NT2/D1 (cell line): ENCODE data around the gene RAB3C.
"Not testable (repeated sequence)": the region's sequence is repeated elsewhere in the genome, so short reads cannot be mapped to it uniquely, and the experiment has no call there.

Experiments used
- DNase-seq: peaks from one replicate; pipeline ENCODE4 v3.0.0-alpha.2; 2011; ENCODE audit warnings: low read depth, low spot score
- H3K27me3 ChIP-seq: 2 replicates; pipeline ENCODE4 v1.6.0; 2011; ENCODE audit warnings: mild to moderate bottlenecking; ENCODE audit not compliant: insufficient read length, insufficient read depth
- H3K36me3 ChIP-seq: 2 replicates; pipeline ENCODE4 v1.6.1; 2011; ENCODE audit warnings: mild to moderate bottlenecking, low read length, mixed read lengths; ENCODE audit not compliant: insufficient read depth, insufficient read length
- H3K4me1 ChIP-seq: 2 replicates; pipeline ENCODE4 v1.5.1; 2011; ENCODE audit not compliant: insufficient read depth, insufficient read length
- H3K4me3 ChIP-seq: 2 replicates; pipeline ENCODE4 v1.5.1; 2011; ENCODE audit warnings: low read depth; ENCODE audit not compliant: insufficient read length
- H3K9ac ChIP-seq: 2 replicates; pipeline ENCODE4 v1.6.0; 2011; ENCODE audit warnings: low read depth; ENCODE audit not compliant: insufficient read length
- H3K9me3 ChIP-seq: 2 replicates; pipeline ENCODE4 v1.5.1; 2011; ENCODE audit warnings: mild to moderate bottlenecking, low read length; ENCODE audit not compliant: insufficient read depth
- SUZ12 ChIP-seq: IDR thresholded peaks from 2 replicates; pipeline ENCODE4 v1.6.1; 2011; ENCODE audit not compliant: insufficient read length, insufficient read depth; ENCODE audit errors: extremely low read depth
- YY1 ChIP-seq: IDR thresholded peaks from 2 replicates; pipeline ENCODE4 v1.6.1; 2011; ENCODE audit not compliant: insufficient read length, insufficient read depth
- ZNF274 ChIP-seq: IDR thresholded peaks from 2 replicates; pipeline ENCODE4 v1.6.1; 2011; ENCODE audit warnings: mild to moderate bottlenecking, low read depth, low read length

Gene RAB3C

DNA sequence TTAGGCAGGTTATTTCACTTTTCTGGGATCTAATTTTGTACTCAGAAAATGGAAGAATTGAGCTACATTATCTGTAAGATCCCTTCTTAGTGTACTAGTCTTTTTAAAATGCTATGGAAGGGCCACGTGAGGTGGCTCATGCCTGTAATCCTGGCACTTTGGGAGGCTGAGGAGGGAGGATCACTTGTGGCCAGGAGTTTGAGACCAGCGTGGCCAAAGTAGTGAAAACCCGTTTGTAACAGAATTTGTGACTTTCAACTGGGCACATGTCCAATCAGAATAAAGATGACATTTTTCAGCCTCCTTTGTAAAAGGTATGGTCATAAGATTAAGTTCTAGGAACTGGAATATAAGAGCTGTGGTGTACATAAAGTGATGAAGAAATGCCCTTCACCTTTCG is 3.1 kb upstream of the RAB3C start:
- peaks cover 38% of the 10 kb centered on the region for H3K27me3 ChIP-seq
- TF ChIP-seq ZNF274 (no peak), SUZ12 (no peak), YY1 (no peak)
- no peaks in the 10 kb centered on the region for H3K9me3 ChIP-seq
- no peak overlapping the region for H3K4me3 ChIP-seq
- DNase-seq = no peak
- H3K9ac ChIP-seq = no peak overlapping the region
- H3K4me1 ChIP-seq = no peaks in the 10 kb centered on the region
- H3K36me3 ChIP-seq = no peaks in the 10 kb centered on the region

GRCh38 chr5:58582019-58582802 is 664 bp upstream of the RAB3C start:
- peak; percentile 22 for DNase-seq
- Histone ChIP-seq H3K9ac (peak overlapping the region; percentile 80), H3K4me3 (peak overlapping the region; percentile 84)

DNA sequence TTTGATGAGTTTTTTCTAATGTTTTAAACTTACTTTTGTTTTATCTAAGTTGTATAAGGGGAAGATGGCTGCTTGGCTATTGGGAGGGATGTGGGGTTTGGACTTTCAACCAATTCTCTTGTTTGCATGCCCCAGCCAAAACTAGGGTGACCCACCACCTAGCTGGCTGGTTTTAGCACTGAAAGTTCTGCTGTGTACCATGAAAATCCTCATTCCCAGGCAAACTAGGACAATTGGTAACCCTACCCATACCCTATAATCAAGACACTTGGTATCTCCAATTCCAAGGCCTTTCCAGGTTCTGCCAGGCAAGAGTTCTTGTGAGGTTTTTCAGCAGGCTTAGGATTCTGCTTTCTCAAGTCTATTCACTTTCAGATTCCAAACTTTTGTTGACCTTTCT is 13.1 kb downstream of the RAB3C start:
- Histone ChIP-seq H3K4me1 (no peaks in the 10 kb centered on the region), H3K9ac (no peak overlapping the region), H3K27me3 (no peaks in the 10 kb centered on the region), H3K4me3 (no peak overlapping the region), H3K9me3 (no peaks in the 10 kb centered on the region), H3K36me3 (no peaks in the 10 kb centered on the region)
- no peak for DNase-seq
- TF ChIP-seq YY1 = no peak
- no peak for TF ChIP-seq SUZ12
- TF ChIP-seq ZNF274 = no peak

More at GRCh38 chr5:58582019-58582802, 664 bp upstream of the RAB3C start:
- TF ChIP-seq YY1 (no peak), ZNF274 (no peak), SUZ12 (no peak)
- no peaks in the 10 kb centered on the region for H3K4me1 ChIP-seq
- H3K9me3 ChIP-seq = no peaks in the 10 kb centered on the region
- H3K27me3 ChIP-seq = peaks cover 38% of the 10 kb centered on the region
- H3K36me3 ChIP-seq = no peaks in the 10 kb centered on the region

DNA sequence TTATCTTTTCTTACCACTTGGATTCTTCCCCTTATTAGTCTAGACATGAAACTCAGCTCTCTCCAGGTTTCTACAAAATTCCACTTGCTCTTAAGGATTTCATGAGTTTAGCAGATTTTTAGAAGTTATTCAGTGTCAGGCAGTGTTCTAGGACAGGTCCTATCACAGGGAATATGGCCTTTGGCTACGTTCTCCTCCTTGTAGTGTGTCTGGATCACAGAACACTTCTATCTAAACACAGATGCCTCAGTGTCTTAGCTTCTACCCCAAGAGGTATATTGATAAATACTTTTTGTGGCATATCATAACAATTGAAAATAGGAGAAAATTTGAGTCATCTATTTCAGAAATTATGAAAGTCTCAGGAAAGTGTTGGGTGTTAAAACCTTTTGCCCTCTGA is 15.6 kb downstream of the RAB3C start:
- no peaks in the 10 kb centered on the region for H3K4me1 ChIP-seq
- H3K27me3 ChIP-seq = no peaks in the 10 kb centered on the region
- no peak for TF ChIP-seq ZNF274
- no peak for TF ChIP-seq YY1
- TF ChIP-seq SUZ12 = no peak
- no peak overlapping the region for H3K4me3 ChIP-seq
- DNase-seq = no peak
- H3K9ac ChIP-seq = no peak overlapping the region
- H3K9me3 ChIP-seq = no peaks in the 10 kb centered on the region
- H3K36me3 ChIP-seq = no peaks in the 10 kb centered on the region

GRCh38 chr5:58599217-58599616 is 16.3 kb downstream of the RAB3C start:
- no peak for TF ChIP-seq YY1
- TF ChIP-seq SUZ12 = no peak
- no peak for TF ChIP-seq ZNF274
- no peak for DNase-seq
- no peaks in the 10 kb centered on the region for H3K27me3 ChIP-seq
- H3K4me1 ChIP-seq = no peaks in the 10 kb centered on the region
- no peaks in the 10 kb centered on the region for H3K36me3 ChIP-seq
- no peaks in the 10 kb centered on the region for H3K9me3 ChIP-seq
- H3K9ac ChIP-seq = no peak overlapping the region
- no peak overlapping the region for H3K4me3 ChIP-seq

GRCh38 chr5:58600613-58601012 is 17.7 kb downstream of the RAB3C start:
- H3K36me3 ChIP-seq, H3K27me3 ChIP-seq, H3K9ac ChIP-seq, DNase-seq, H3K9me3 ChIP-seq, H3K4me3 ChIP-seq, H3K4me1 ChIP-seq: not testable (repeated sequence)

GRCh38 chr5:58602889-58603288 is 20.0 kb downstream of the RAB3C start:
- not testable (repeated sequence) for H3K4me1 ChIP-seq, H3K4me3 ChIP-seq, H3K9me3 ChIP-seq, H3K36me3 ChIP-seq, DNase-seq, H3K9ac ChIP-seq, H3K27me3 ChIP-seq

DNA sequence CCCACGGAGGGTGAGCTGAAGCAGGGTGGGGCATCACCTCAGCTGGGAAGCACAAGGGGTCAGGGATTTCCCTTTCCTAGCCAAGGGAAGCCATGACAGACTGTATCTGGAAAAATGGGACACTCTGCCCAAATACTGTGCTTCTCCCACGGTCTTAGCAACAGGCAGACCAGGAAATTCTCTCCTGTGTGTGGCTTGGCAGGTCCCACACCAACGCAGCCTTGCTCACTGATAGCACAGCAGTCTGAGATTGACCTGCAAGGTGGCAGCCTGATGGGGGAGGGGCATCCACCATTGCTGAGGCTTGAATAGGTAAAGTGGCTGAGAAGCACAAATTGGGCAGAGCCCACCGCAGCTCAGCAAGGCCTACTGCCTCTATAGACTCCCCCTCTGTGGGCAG is 23.2 kb downstream of the RAB3C start:
- H3K4me1 ChIP-seq = no peaks in the 10 kb centered on the region
- no peaks in the 10 kb centered on the region for H3K27me3 ChIP-seq
- H3K9me3 ChIP-seq = no peaks in the 10 kb centered on the region
- DNase-seq = no peak
- H3K9ac ChIP-seq = no peak overlapping the region
- H3K4me3 ChIP-seq = no peak overlapping the region
- no peaks in the 10 kb centered on the region for H3K36me3 ChIP-seq
- TF ChIP-seq SUZ12 = no peak
- no peak for TF ChIP-seq ZNF274
- TF ChIP-seq YY1 = no peak
